HG02870 (cell line): Measurements from ENCODE around the gene ENTPD1.
"Not testable (repeated sequence)": the region's sequence is repeated elsewhere in the genome, so short reads cannot be mapped to it uniquely, and the experiment has no call there.

Experiments
- ATAC-seq: cut with Tn5 transposase; IDR thresholded peaks from one replicate; pipeline ENCODE4 v1.9.1; 2021; ENCODE audit warnings: mild to moderate bottlenecking, moderate library complexity; ENCODE audit not compliant: unreplicated experiment

The ENTPD1 gene

GRCh38 chr10:95909561-95909960 is 153.6 kb downstream of the ENTPD1 start:
- ATAC-seq, result no peak

GRCh38 chr10:95916039-95916438 is 160.1 kb downstream of the ENTPD1 start:
- ATAC-seq, result not testable (repeated sequence)
